HG03354 (cell line): ENCODE data around the gene GJA5.

ENCODE experiments used
- ATAC-seq: cut with Tn5 transposase; IDR thresholded peaks from one replicate; pipeline ENCODE4 v1.9.1; 2021; ENCODE audit warnings: mild to moderate bottlenecking; ENCODE audit not compliant: unreplicated experiment, poor library complexity, severe bottlenecking

The GJA5 gene

DNA sequence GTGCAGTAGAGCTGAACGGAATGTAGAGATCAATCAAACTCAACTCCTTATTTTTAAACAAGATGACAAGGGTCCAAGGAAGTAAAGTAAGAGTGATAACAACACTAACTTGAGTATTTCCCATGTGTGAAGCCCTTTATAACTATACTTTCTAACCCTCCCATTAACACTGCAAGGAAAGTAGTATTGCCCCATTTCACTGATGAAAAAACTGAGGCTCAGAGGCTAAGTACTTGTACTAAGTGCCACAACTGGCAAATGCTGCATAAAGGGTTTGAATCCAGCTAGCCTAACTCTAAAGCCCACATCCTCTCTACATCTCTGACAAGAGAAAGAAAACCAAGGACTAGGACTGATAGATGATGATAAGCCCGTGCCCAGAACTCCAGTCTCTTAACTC is 8.2 kb upstream of the GJA5 start:
- no peak for ATAC-seq

DNA sequence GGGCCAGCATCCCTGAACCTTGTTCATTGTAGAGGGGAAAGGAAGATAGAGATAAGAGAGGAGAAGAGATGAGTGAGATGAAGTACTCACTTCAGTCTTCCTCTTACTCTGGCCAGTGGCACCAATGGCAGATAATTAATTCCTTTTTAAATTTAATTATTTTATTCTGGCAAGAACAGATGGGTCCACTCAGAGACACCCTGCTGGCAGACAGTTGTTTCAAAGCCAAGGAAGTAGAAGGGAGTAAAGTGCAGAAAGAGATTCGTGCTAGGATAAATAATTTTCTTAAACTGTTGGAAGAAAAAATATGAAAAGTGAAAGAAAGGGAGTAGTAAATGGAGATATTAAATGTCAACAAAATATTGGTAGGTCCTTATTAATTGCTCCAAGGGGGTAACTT is 7.7 kb upstream of the GJA5 start:
- no peak for ATAC-seq

DNA sequence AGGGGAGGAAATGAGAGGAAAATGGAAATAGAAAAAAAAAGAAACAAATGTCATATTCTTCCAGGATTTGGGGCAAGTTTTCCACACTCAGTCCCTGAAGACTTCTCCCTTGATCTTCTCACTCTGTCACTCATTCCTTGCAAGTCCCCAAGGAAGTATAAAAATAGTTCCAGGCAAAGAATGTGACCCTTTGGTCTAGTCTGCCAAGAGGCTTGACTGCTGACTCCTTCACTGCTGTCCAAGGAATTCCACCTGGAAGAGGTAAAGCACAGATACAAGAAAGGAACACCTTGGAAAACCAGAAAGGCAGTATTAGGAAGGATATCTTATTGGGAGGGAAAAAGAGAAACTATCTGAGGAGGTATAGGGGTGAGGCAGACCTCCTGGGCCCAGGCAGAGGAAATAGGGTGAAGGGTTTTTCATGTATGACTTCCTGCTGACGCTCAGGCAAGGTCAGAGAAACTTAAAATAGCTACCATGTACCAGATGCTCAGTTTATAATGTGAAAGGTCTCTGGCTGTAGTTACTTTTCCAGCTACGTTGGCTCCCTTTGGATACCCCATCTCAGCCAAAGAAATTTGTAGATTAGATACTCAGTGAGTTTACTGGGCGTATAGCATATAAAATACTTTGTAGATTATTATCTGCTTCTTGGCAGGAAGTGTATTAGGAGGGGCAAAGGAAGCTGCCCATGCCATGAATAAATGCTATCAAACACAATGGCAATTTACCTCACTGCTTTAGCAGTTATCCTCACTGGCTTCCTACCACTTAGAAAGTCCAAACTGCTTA is 2.0 kb upstream of the GJA5 start:
- ATAC-seq: no peak

DNA sequence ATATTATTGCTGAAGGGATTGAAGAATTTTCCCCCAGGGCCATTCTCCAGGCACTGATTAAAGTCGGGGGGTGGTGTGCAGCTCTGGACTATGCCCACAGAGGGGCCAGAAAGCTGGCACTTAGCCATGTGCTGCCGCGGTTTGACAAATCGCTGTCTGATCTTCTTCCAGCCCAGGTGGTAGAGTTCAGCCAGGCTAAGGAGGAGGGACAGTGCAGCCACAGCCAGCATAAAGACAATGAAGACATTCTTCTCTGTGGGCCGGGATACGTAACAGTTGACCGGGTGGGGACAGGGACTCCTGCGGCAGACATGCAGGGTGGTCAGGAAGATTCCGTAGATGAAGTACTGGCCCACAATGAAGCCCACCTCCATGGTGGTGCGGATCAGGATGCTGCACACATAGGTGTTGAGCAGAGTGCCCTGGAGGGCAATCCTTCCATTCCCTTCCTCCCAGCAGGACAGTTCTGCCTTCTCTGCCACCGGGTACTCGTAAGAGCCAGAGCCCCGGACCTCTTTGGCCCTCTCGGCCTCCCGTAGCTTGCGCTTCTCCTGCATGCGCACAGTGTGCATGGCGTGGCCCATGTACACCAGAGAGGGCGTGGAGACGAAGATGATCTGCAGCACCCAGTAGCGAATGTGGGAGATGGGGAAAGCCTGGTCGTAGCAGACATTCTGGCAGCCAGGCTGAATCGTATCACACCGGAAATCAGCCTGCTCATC is 1.9 kb downstream of the GJA5 start:
- no peak for ATAC-seq

DNA sequence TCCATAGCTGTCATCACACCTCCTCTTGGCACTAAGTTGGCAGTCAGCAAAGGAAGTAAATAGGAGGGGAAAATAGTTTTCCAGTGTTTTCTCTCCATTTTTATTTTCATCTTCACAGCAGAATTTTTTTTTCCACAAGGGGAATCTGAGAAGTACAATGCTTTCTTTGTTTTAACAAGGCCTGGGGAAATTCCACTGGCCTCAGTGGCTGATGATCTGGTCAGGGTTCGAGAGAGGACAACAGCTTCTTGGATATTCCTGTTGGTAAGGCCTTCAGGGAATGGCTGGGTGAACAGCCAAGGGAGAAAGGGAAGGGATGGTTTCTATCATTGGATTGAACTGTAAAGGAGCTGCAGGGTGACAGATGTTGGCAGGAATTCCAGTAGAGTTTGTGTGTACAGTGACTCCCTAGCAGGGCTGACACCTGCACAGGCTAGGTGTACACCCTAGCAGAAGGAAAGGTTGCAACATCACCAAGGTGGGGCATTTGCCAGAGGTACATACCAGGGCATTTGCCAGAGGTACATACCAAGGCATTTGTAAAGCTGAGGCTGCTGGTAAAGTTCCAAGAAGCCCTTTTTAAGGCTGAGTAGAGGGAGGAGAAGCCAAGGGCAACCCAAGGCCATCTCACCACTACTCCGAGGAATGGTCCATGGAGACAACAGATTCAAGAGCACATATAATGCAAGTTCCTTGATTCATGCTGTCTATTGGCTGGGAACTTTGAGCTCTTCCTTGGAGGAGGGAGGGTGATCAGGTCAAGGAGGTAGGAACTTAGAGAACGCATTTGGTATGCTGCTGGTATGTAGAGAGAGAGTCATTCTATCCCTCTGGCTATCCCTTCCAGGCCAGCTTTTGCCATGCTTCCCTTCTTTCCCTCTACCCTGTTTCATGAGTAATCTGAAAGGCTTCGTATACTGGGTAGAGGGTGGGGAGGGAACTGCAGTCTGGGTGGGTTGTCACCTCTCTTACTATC is 3.1 kb downstream of the GJA5 start:
- ATAC-seq: no peak

DNA sequence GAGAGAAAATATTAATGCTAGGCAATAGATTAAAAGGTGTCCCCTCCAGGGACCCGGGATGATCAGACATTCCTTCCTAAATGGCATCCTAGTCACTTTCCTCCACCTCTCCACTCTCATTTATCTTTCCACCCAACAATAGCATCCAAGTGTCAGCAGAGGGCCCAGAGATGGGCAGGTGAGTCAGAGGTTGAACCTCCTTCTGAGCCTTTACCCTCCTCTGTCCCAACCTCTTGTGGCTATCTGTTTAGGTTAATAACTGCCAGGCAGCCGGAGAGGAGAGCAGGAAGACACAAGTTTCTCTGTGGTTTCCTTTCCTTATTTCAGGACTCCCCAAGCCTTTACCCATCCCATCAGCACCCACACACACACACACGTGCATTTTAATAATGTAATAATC is 4.1 kb downstream of the GJA5 start:
- no peak for ATAC-seq

DNA sequence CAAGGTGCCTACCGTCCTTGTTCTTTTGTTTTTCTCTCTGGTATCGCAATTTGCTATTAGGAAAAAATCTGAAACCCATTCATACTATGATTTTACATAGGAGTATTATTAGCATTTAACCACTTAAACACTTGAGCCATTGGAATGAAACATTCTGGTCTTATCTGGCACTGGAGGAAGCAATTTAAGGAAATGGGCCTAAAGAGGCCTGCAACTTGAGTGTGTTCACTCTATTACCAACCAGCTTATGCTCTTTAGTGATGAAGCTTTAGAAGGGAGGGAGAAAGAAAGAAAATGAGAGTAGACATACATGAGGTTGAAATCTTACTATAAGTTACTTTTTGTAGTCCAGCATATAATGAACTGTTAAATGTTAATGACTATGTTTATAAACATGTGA is 5.7 kb downstream of the GJA5 start:
- no peak for ATAC-seq

DNA sequence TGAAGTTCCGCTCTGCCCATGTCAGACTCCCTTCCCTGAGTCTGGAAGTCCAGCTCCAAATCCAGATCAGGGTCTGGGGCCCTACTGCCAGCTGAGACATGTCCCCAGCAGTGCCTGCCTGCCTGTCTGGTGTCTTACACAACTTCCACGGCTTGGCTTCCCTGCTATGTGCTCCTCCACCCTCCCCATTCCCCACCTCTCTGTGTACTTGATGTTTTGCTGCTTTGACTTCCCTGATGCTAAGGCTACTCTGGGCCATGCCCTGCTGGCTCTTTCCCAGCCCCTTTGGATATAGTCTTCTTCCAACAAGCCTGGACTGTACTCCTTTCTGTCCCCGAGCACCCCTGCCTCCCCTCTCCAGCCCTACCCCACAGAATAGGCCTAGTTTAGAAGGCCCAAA is 7.3 kb downstream of the GJA5 start:
- ATAC-seq: no peak

DNA sequence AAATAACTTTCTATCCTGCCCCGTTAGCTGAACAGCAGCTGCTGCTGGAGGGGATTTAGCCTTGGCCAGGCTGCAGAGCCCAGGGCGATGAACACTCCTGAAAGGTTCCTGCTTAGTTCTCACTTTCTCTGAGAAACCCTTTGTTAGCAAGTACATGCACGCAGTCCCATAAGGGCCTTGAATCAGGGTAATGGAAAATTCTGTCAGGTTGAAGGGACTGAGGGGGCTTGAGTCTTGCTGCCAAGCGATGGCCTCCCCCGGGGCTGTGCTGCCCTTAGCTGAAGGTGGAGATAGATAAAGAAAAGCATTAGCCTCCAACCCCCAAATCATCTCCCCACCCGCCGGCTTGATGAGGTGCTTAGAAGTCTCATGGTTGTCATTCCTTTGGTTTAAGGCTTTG is 7.9 kb downstream of the GJA5 start:
- ATAC-seq: no peak

DNA sequence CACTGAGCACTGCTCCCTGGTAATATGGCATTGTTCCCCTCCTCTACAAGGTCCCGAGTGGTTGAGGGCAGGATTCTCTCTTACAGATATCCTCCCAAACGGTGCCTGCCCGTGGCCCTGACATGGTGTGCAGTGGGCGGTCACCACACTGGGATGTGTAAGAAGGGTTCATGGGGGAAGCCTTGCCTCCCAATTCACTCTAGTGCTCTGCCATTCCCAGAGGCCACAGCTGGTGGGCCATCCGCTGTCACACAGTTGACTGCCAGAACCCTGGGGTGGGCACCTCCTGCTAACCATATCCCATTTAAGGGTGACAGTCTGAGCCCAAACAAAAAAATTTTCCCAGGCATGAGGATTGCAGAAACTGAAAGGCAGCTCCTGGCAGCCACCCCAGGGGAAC is 9.1 kb downstream of the GJA5 start:
- ATAC-seq: no peak

DNA sequence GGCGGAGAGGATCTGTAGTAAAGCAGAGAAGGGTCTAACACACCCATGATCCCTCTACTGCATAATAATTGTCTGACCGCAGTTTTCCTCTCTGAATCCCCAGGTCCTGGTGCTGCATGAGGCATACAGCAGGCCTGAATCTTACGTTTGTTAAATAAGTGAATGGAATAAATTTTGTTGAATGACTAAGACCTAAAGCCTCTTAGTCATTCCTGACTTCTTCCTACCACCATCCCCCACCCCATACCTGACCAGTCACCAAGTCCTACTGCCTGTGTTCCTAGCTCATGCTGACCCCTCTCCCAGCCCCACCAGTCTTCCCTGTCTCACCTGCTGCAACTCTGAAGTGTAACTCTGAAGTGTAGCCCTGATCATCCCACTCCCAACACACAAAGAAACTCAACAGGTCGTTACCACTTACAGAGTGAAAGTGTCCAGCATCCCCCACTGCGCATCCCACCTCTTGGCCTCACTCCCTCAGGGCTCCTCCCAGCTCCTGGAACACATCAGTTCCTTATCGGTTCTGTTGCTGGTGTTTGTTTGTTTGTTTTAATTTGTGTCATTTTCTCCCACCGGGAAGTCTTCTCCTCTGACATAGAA is 9.7 kb downstream of the GJA5 start:
- no peak for ATAC-seq

DNA sequence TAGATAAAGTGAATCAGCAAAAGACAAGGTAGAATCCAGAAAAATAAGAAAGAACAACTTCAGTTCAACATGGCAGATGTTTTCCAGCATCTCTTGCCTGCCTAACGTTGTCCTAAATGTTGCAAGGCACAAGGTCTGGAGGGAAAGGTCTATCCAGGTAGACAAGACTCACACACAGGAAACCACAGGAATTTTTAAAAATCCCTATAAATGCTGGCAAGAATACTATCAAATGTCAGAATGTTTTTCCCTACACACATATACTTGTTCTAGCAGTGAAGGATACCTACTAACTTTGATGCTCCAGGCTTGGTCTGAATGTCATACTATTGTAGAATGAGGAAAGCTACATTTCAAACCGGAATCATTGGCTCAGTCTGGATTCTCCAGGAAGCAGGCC is 10.6 kb downstream of the GJA5 start:
- no peak for ATAC-seq

DNA sequence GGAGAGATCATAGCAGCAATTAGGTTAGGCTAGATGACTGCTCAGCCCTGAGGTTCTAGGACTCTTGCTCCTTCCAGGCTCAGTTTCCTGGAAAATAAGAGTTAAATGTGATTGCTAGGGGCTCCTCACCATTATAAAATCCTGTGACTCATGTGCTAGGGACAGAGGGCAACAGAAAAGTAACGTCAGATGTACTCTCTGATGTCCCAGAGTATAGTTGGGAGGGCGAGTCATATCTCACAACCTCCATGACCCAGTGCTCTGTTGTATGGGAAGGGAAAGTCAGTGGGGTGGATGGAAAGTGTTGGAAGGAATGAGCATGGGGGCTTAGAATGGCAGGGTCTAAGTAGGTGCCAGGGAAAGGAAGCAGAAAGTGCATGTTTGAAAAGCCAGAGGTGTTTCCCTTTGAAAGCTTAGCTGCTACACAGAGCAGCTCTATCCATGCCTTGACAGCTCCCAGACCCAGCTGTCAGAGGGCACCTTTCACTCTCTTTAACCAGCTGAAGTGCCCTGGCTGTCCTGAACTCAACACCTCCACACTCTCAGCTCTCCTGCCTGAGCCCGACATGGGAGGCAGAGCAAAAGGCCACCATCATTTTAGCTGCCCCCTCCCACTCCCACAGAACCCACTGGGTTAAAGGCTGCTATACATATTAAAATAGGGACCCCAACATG is 11.6 kb downstream of the GJA5 start:
- ATAC-seq: no peak

DNA sequence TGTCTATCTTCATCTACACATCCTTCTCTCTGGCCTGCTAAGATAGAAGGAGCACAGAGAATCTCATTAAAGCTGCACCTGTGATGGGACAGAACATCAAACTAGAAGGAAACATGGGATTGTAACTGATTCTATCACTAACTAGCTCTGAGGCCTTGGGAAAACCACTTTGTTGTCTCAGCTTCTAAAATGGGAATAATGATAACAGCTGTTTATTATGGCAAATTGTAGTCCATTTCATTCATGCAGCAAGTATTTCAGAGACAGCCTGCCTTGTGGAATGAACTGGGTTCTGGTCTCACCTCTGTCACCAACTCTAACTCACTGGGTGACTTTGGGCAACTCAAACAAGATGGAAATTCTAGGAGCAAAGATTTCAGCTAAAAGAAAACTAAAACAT is 12.4 kb downstream of the GJA5 start:
- no peak for ATAC-seq

DNA sequence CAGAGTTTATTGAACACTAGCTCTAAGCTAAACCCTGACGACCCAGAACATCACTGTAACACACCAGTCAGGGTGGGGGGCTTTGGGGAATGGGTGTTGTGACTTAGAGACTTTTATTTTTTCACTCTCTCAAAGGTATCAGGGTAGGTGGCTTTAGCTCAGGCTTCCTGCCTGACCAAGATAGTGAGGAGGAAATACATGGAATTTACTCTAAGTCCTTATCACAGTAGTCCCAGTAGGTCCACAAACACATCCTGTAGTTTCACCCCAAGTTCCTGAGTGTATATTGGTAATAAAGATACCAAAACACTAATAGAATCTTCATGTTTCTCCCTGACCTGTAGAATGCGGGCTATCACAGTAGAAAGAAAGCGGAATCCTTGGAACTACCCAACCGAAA is 15.1 kb downstream of the GJA5 start:
- ATAC-seq: no peak

DNA sequence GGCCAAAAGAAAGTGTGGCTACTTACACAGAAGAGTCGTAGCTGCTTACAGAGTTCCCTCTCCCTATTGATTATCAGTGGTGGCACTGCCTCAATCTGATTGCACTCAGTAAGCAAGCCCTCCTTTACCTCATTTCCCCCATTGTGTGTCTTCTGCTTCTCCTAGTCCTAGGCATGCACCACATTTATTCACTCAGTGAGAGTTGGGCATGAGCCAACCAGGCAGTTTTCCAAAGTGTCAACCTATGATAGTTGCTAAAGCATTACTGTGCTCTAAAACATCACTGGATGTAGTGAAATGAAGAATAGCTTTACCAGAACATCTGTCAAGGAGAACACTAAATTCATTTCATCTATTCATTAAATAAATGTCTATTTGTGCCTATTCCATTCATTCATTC is 19.3 kb downstream of the GJA5 start:
- ATAC-seq: no peak

DNA sequence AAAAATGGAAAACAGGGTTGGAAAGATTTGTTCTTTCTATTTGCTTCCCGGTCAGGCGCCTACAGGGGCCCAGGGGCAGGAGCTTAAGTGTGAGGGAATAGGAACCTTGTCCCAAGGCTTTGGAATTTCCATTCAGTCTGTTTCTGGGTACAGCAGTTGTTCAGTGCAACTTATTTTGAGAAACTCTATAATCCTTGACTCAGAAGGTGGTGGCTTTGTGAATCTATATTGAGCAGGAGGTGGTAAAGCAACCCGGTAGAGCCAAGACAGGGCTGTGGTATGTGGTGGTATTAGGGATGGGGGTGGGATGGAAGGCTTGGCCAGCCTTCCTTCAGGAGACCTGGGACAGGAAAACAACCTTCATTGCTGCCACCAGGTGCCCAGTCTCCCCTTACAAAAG is 20.0 kb downstream of the GJA5 start:
- no peak for ATAC-seq

DNA sequence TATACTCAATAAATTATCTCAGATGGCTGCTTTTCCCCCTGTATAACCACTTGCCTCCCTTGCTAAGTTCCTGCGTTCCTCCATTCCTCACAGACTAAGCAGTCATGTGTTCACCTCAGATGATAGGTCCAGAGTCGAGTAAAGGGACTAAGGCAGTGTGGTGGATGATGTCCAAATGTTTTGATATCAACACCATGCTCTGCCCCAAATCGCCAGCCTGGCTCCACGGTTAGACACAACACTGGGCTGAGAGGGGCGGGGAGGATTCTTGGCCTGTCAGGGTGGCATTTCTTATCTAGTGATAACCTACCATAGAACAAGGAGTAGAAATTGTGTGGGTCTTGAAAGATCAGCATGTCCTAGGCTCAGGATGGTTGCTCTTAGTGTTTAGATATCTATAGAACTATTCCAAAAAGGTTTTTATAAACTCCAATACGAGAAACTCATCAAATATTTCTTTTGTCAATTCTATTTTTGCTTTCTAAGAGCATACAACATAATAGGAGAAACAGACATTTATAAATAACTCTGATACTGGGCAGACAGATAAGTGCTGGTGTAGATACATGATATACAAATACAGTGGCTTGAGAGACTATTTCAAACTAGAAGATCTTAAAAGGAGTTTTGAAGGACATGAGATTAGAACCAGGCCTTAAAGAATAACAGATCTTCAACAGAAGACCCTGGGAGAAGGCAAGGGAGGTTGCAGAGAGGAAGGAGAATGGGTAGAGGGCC is 21.5 kb downstream of the GJA5 start:
- ATAC-seq: no peak

DNA sequence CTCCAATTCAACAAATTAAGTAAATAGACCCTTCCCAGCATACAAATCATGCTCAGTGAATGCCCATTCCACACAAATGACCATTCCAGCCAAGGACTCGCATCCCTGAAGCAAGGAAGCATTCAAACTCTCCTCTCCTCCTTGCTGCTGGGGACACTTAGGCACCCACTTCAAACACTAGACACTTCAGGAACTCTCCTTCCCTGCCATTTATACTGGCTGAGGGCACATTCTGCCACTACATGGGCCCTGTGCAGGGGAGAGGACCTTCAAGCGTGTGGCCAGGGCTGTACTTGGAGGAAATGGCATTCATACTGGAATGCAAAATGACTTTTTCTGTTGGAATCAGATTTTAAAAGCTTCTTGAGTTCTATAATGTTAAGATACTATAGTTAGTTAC is 22.3 kb downstream of the GJA5 start:
- no peak for ATAC-seq
